Endothelial cell of umbilical vein (primary cell): ENCODE data around the gene CEP68. TPM values are rescaled to one million over a fixed set of nuclear protein-coding genes. Genes with fewer than 3 reads are reported as not detected.

Experiments
- BruUV-seq: library from RNA; stranded (reverse); fragments of 400-500 nt; replicated peaks from 2 replicates; lab custom pipeline; 2021; lab: Mats Ljungman, UMichigan
- CTCF ChIA-PET: fragments of 300-600, 350-600 bp; sonication (Branson Sonifier 250); formaldehyde crosslinking; loops from one replicate; lab custom pipeline; 2021; ENCODE audit warnings: antibody characterized with exemption, inconsistent platforms; lab: Charles Lee
- POLR2A ChIA-PET: fragments of 300-600, 350-600 bp; sonication (Branson Sonifier 250); formaldehyde crosslinking; loops from one replicate; lab custom pipeline; 2021; ENCODE audit warnings: antibody characterized with exemption, inconsistent platforms; lab: Charles Lee
- DNase-seq: peaks from one replicate; pipeline ENCODE4 v3.0.0-alpha.2; 2011; ENCODE audit warnings: low read depth, low spot score
- FAIRE-seq: peaks from 2 replicates; lab custom pipeline; 2011; peaks lifted over from hg19 to GRCh38; lab: Jason Lieb, UNC
- H2AFZ ChIP-seq: 2 replicates; pipeline ENCODE4 v1.6.0; 2012; ENCODE audit warnings: low read depth, low read length, control low read depth, inconsistent platforms
- H3K27ac ChIP-seq: 2 replicates; pipeline ENCODE4 v1.5.1; 2011; ENCODE audit warnings: low read depth, mild to moderate bottlenecking, control low read depth, low read length, moderate library complexity; ENCODE audit not compliant: insufficient read depth
- H3K27me3 ChIP-seq, 2 experiments: 2 replicates each; pipeline versions ENCODE4 v1.6.0 to v1.6.1; 2011; ENCODE audit warnings: low read length in 2 of 2, mixed read lengths in 1 of 2; ENCODE audit not compliant: control insufficient read depth in 2 of 2, insufficient read depth in 2 of 2
- H3K36me3 ChIP-seq, 2 experiments: 2 replicates in 1 of 2; 3 replicates in 1 of 2; pipeline ENCODE4 v1.5.1; 2011; ENCODE audit warnings: low read length in 2 of 2, mild to moderate bottlenecking in 1 of 2, moderate library complexity in 1 of 2; ENCODE audit not compliant: control insufficient read depth in 2 of 2, insufficient read depth in 2 of 2; ENCODE audit errors: extremely low read depth in 1 of 2
- H3K4me1 ChIP-seq: 3 replicates; pipeline ENCODE4 v1.5.1; 2011; ENCODE audit warnings: mild to moderate bottlenecking, low read length; ENCODE audit not compliant: control insufficient read depth, insufficient read depth; ENCODE audit errors: extremely low read depth
- H3K4me2 ChIP-seq: 2 replicates; pipeline ENCODE4 v1.6.1; 2011; ENCODE audit warnings: low read length, control low read depth, mixed read lengths; ENCODE audit not compliant: insufficient read depth
- H3K4me3 ChIP-seq, 3 experiments: fragments of 200-600 bp in 1 of 3; sonication (generic), shearing (Covaris generic) in 1 of 3; replicated peaks in 1 of 3; 2 replicates each; pipeline ENCODE4 v1.5.1; 2011 to 2016; ENCODE audit warnings: control low read depth in 3 of 3, low read length in 3 of 3, mild to moderate bottlenecking in 2 of 3, inconsistent platforms in 1 of 3, low read depth in 1 of 3, moderate library complexity in 1 of 3; ENCODE audit not compliant: insufficient read depth in 1 of 3
- H3K79me2 ChIP-seq: 2 replicates; pipeline ENCODE4 v1.6.0; 2012; ENCODE audit warnings: low read length, inconsistent platforms; ENCODE audit not compliant: control insufficient read depth, insufficient read depth
- H3K9ac ChIP-seq: replicated peaks from 2 replicates; pipeline ENCODE3; 2011; ENCODE audit warnings: low read length, control low read depth; ENCODE audit not compliant: insufficient read depth; ENCODE audit errors: extremely low read depth
- H3K9me1 ChIP-seq: replicated peaks from 3 replicates; pipeline ENCODE4 v1.6.0; 2011; ENCODE audit warnings: mild to moderate bottlenecking, low read length; ENCODE audit not compliant: control insufficient read depth, insufficient read depth; ENCODE audit errors: extremely low read depth
- H3K9me3 ChIP-seq: replicated peaks from 2 replicates; pipeline ENCODE4 v1.5.1; 2012; ENCODE audit warnings: low read length, inconsistent platforms; ENCODE audit not compliant: control insufficient read depth, insufficient read depth
- H4K20me1 ChIP-seq: replicated peaks from 2 replicates; pipeline ENCODE3; 2011; ENCODE audit warnings: mild to moderate bottlenecking, low read length; ENCODE audit not compliant: control insufficient read depth, insufficient read depth; ENCODE audit errors: extremely low read depth
- CTCF ChIP-seq, 2 donors: IDR thresholded peaks; 1 replicate in 1 of 2; 2 replicates in 1 of 2; pipeline ENCODE4 v1.5.1; 2011; ENCODE audit warnings: low read length in 2 of 2, mild to moderate bottlenecking in 2 of 2, moderate library complexity in 2 of 2, control low read depth in 1 of 2, inconsistent platforms in 1 of 2, low read depth in 1 of 2; ENCODE audit not compliant: insufficient read depth in 1 of 2; ENCODE audit errors: extremely low read depth in 1 of 2
- EZH2 ChIP-seq: IDR thresholded peaks from 2 replicates; pipeline ENCODE4 v1.6.1; 2012; ENCODE audit warnings: borderline replicate concordance, low read depth, mild to moderate bottlenecking, moderate library complexity, low read length, inconsistent platforms; ENCODE audit not compliant: severe bottlenecking
- FOS ChIP-seq: IDR thresholded peaks from 2 replicates; pipeline ENCODE4 v1.6.1; 2011; ENCODE audit warnings: mild to moderate bottlenecking, low read length, moderate library complexity, borderline replicate concordance; ENCODE audit not compliant: insufficient read depth
- GATA2 ChIP-seq: IDR thresholded peaks from 2 replicates; pipeline ENCODE4 v1.7.0; 2011; ENCODE audit warnings: low read depth, mild to moderate bottlenecking, moderate library complexity, mixed read lengths, low read length; ENCODE audit not compliant: insufficient read length, insufficient read depth
- JUN ChIP-seq: IDR thresholded peaks from 2 replicates; pipeline ENCODE4 v1.6.1; 2011; ENCODE audit warnings: borderline replicate concordance, low read depth; ENCODE audit not compliant: insufficient read length, insufficient read depth
- MAX ChIP-seq: IDR thresholded peaks from 2 replicates; pipeline ENCODE4 v1.6.1; 2011; ENCODE audit not compliant: insufficient read depth, insufficient read length
- MYC ChIP-seq: IDR thresholded peaks from one replicate; pipeline ENCODE4 v1.6.1; 2011; ENCODE audit warnings: mild to moderate bottlenecking, low read depth, low read length
- POLR2A ChIP-seq: IDR thresholded peaks from 2 replicates; pipeline ENCODE4 v1.6.1; 2012; ENCODE audit warnings: low read depth, mild to moderate bottlenecking, control low read depth, low read length
- POLR2AphosphoS5 ChIP-seq: IDR thresholded peaks from 2 replicates; pipeline ENCODE4 v1.6.1; 2012; ENCODE audit warnings: low read depth, mild to moderate bottlenecking, control low read depth, low read length, moderate library complexity; ENCODE audit not compliant: insufficient read depth
- dilution Hi-C: fragments of 300-500 bp; cut with MboI; formaldehyde crosslinking; loops from one replicate; pipeline ENCODE4 v1.15.0; 2019; ENCODE audit warnings: low sequenced_read_pairs; ENCODE audit not compliant: extremely low pct_ligation_motif_present
- intact Hi-C: fragments of 100-400 bp; cut with micrococcal nuclease; formaldehyde crosslinking; loops from one replicate; pipeline ENCODE4 v1.10.0; 2022
- polyA plus RNA-seq, 4 experiments: library from polyadenylated mRNA; depleted of rRNA in 3 of 4; stranded (reverse) in 3 of 4; unstranded in 1 of 4; fragments of >200 nt; gene quantifications; 2 replicates each; pipeline versions ENCODE4 v1.2.1 to v1.2.3, GENCODE V29; 2011 to 2012; ENCODE audit warnings: missing spikeins in 1 of 4
- total RNA-seq: library from RNA; stranded (reverse); gene quantifications from 2 replicates; pipeline ENCODE4 v1.2.3, GENCODE V29; 2021

CEP68 gene
- total and polyA plus RNA-seq, 2 donors (not counting 3 experiments of a cell fraction or from before 2014, with no cell fraction given): 21.4 to 22.0 TPM

DNA sequence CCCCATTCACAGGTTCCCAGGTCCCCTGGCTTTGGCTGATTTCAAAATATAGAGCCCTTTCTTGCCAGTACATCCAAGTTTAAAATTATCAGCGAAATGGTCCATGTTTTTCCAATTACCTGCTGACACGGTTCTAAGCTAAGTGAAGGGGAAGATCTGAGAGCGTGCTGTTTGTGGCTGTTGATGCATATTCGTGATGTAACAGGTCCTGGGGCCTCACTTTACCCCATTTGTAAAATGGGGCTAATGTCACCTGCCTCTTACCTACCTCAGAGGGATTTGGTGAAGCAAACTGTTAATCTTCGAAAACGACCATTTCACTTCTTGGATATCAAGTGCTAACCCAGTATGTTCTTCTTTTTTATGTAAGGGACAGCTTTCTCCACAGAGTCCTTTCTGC is 34.0 kb upstream of the CEP68 start:
- no peaks in the 10 kb centered on the region for H3K27me3 ChIP-seq
- intact Hi-C loops: no loop called here
- no peaks in the 10 kb centered on the region for H4K20me1 ChIP-seq
- no peak for FAIRE-seq
- BruUV-seq: TSS peak; percentile 30
- H3K4me3 ChIP-seq: no peak overlapping the region
- dilution Hi-C loops: no loop called here
- H2AFZ ChIP-seq: no peak overlapping the region
- POLR2A ChIA-PET: no interaction called here
- TF ChIP-seq POLR2A (no peak), MAX (no peak), EZH2 (no peak), GATA2 (no peak)
- no peaks in the 10 kb centered on the region for H3K9me3 ChIP-seq
- no peaks in the 10 kb centered on the region for H3K4me1 ChIP-seq
- no peak overlapping the region for H3K9ac ChIP-seq
- DNase-seq: no peak
- no peaks in the 10 kb centered on the region for H3K79me2 ChIP-seq
- H3K27ac ChIP-seq: no peak overlapping the region
- peaks cover 0 to 3% of the 10 kb centered on the region in 2 experiments for H3K36me3 ChIP-seq
- no peak overlapping the region for H3K4me2 ChIP-seq
- CTCF ChIA-PET: interaction anchor here (1.3 kb wide), 1 partner anchor 104 kb away, joined by 4 read pairs; no protein-coding TSS in a partner anchor
- no peaks in the 10 kb centered on the region for H3K9me1 ChIP-seq

DNA sequence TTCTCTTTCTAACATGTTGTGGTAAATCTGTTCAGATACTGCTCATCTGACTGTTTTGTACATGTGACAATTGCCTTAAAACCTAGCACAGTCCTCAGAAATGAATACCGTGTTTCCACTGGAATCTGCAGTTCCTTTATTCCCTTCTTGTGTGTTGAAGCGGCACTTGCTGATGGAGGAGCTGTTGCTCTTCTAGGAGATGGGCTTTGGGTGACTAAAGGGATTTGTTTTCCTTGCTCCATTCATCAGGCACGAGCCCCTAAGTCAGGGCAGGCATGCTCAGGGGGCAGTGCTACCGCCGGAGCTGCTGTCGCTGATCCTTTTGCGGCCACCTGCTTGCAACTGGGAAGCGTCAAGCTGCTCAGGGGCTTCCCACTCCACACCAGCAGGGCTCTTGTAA is 32.5 kb upstream of the CEP68 start:
- BruUV-seq: no TSS peak
- intact Hi-C loops: no loop called here
- no peaks in the 10 kb centered on the region for H3K79me2 ChIP-seq
- no peaks in the 10 kb centered on the region for H4K20me1 ChIP-seq
- no peak overlapping the region for H2AFZ ChIP-seq
- ChIA-PET CTCF (interaction anchor here (1.2 kb wide), 1 partner anchor 78 kb away, joined by 3 read pairs; no protein-coding TSS in a partner anchor), POLR2A (interaction anchor here (0.6 kb wide), 1 partner anchor 136 kb away, joined by 5 read pairs; no protein-coding TSS in a partner anchor)
- DNase-seq (no peak), FAIRE-seq (no peak)
- H3K9ac ChIP-seq: no peak overlapping the region
- TF ChIP-seq POLR2AphosphoS5 (no peak), POLR2A (no peak), CTCF (IDR thresholded peaks at IDR 0.05; ENCODE audit: extremely low read depth in 1 of 2, insufficient read depth in 1 of 2, low read depth in 1 of 2, low read length in 2 of 2) (no peak), GATA2 (no peak), MAX (no peak), FOS (no peak), MYC (no peak), EZH2 (no peak), JUN (no peak)
- H3K27me3 ChIP-seq: no peaks in the 10 kb centered on the region
- H3K9me3 ChIP-seq: no peaks in the 10 kb centered on the region
- peaks cover 0 to 3% of the 10 kb centered on the region in 2 experiments for H3K36me3 ChIP-seq
- H3K4me3 ChIP-seq: no peak overlapping the region
- dilution Hi-C loops: no loop called here
- H3K4me2 ChIP-seq: no peak overlapping the region
- no peaks in the 10 kb centered on the region for H3K9me1 ChIP-seq
- no peaks in the 10 kb centered on the region for H3K4me1 ChIP-seq
- no peak overlapping the region for H3K27ac ChIP-seq
